Vagina (tissue), 2 donors: ENCODE results near the gene PSMB8.

Experiments
- CTCF ChIP-seq, 3 experiments: fragments of 450-650 bp in 2 of 3; fragments of 200-600 bp in 1 of 3; sonication (generic) in 1 of 3; IDR thresholded peaks; one replicate each; pipeline ENCODE4 v1.5.1; 2017 to 2019; ENCODE audit warnings: antibody characterized with exemption in 3 of 3, mild to moderate bottlenecking in 2 of 3, moderate library complexity in 2 of 3
- POLR2A ChIP-seq, 2 donors: fragments of 450-650 bp; IDR thresholded peaks; one replicate each; pipeline ENCODE4 v1.6.1; 2017; ENCODE audit warnings: antibody characterized with exemption in 2 of 2, mild to moderate bottlenecking in 2 of 2, moderate library complexity in 2 of 2
- POLR2AphosphoS5 ChIP-seq, 2 donors: sonication (generic); formaldehyde crosslinking; IDR thresholded peaks; one replicate each; pipeline ENCODE4 v1.9.0; 2017; ENCODE audit warnings: antibody characterized with exemption in 2 of 2, mild to moderate bottlenecking in 2 of 2, low read depth in 1 of 2; ENCODE audit not compliant: insufficient read depth in 1 of 2

GRCh38 chr6:32840604-32841246 lies 3.1 kb downstream of the PSMB8 start:
- no peak for TF ChIP-seq CTCF (IDR thresholded peaks at IDR 0.05)
- no peak for TF ChIP-seq POLR2A (IDR thresholded peaks at IDR 0.05)
- no peak for TF ChIP-seq POLR2AphosphoS5 (IDR thresholded peaks at IDR 0.05; ENCODE audit: insufficient read depth in 1 of 2, low read depth in 1 of 2)
